ENCODE measurements around the gene FGFR3.
"Not testable (repeated sequence)": the region's sequence is repeated elsewhere in the genome, so short reads cannot be mapped to it uniquely, and the experiment has no call there.

Gene FGFR3

DNA sequence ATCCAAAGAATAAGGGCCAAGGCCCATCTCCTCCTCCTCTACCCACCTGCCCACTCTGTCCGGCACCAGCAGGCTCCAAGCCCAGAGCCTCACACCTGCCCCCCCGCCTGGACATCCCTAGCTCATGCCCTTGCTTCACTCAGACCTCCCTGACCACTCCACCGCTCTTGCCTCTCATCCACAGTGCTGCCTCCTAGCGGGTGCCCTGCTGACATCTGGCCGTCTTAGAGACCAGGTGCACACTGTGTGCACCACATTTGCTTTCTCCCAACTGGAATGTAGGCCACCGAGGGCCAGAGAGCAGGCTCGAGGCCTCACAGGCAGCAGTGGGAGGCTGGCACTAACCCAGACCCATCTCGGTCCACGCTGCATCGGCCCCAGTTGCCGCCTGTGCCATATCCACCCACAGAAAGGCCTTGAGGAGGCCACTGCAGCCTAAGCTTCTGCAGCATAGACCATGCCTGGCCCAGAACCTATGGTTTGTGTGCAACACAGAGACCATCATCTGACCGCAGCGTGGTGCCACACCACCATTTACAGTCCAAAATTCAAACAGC is 49.3 kb downstream of the FGFR3 start:
- DNase-seq = no peak
- Histone ChIP-seq H3K4me2 (ENCODE audit: low read length) (no peak overlapping the region), H3K79me1 (ENCODE audit: low read length) (peaks cover 7% of the 10 kb centered on the region)

DNA sequence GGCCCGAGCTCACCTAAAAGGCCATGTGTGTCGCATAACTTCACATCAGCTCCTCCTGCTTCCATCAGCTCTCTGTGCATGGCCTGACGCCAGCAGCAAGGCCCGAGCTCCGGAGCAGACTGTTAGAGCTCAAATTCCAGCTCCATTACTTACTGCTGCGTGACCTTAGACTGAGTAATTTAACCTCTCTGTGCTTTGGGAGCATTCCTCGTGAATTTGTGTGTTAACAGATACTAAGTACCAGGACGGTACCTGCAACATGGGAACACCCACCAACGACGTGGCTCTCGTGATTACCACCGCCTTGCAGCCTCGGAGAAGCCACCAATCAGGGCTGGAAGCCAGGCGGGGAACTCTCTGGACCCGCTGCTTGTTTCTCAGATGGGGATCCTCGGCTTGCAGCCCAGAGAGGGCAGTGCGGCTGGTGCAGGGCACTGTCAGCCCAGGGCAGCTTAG is 49.9 kb downstream of the FGFR3 start:
- no peak overlapping the region for H3K23ac ChIP-seq (ENCODE audit: low read length)
- DNase-seq = no peak
- no peak overlapping the region for H3K9ac ChIP-seq (ENCODE audit: low read length)
- no peak overlapping the region for H4K5ac ChIP-seq (ENCODE audit: low read length)
- no peaks in the 10 kb centered on the region for H3K4me1 ChIP-seq (ENCODE audit: control insufficient read depth, low read depth, low read length)
- no peak overlapping the region for H3K4ac ChIP-seq (ENCODE audit: low read depth, low read length)
- H2BK5ac ChIP-seq (ENCODE audit: low read length) = no peak overlapping the region
- H3K4me3 ChIP-seq (ENCODE audit: low read length) = no peak overlapping the region
- peaks cover 2% of the 10 kb centered on the region for H3K79me2 ChIP-seq (ENCODE audit: control insufficient read depth, insufficient read depth, low read length)
- no peak overlapping the region for H2BK15ac ChIP-seq (replicated peaks; ENCODE audit: low read depth)
- H3K4me2 ChIP-seq (ENCODE audit: low read length) = no peak overlapping the region
- no peak overlapping the region for H3K56ac ChIP-seq (ENCODE audit: low read length)
- no peak overlapping the region for H2BK120ac ChIP-seq (ENCODE audit: low read depth, low read length)
- H3K27ac ChIP-seq (ENCODE audit: low read depth, low read length) = no peak overlapping the region
- no peaks in the 10 kb centered on the region for H3K27me3 ChIP-seq (ENCODE audit: insufficient read depth, low read length, poor library complexity)
- no CpG with 5 or more reads among the region's 17 CpGs for WGBS (ENCODE audit: extremely low coverage, insufficient coverage, low lambda C conversion rate)
- H3K36me3 ChIP-seq (ENCODE audit: control insufficient read depth, insufficient read depth, low read length) = peaks cover 2% of the 10 kb centered on the region
- no peak overlapping the region for H4K8ac ChIP-seq (ENCODE audit: low read depth, low read length)
- H2AK5ac ChIP-seq (ENCODE audit: low read length) = no peak overlapping the region
- no peak overlapping the region for H3K18ac ChIP-seq (ENCODE audit: low read length)
- H3K79me1 ChIP-seq (ENCODE audit: low read length) = peaks cover 7% of the 10 kb centered on the region

More for the DNA sequence above, 49.3 kb downstream of the FGFR3 start:
- no peak overlapping the region for H2AK5ac ChIP-seq (ENCODE audit: low read length)
- H2BK120ac ChIP-seq (ENCODE audit: low read depth, low read length) = no peak overlapping the region
- H3K27ac ChIP-seq (ENCODE audit: low read depth, low read length) = no peak overlapping the region
- H3K79me2 ChIP-seq (ENCODE audit: control insufficient read depth, insufficient read depth, low read length) = peaks cover 2% of the 10 kb centered on the region
- no peak overlapping the region for H3K4ac ChIP-seq (ENCODE audit: low read depth, low read length)
- no peak overlapping the region for H3K56ac ChIP-seq (ENCODE audit: low read length)
- no peak overlapping the region for H4K8ac ChIP-seq (ENCODE audit: low read depth, low read length)
- no peak overlapping the region for H3K4me3 ChIP-seq (ENCODE audit: low read length)
- no peaks in the 10 kb centered on the region for H3K27me3 ChIP-seq (ENCODE audit: insufficient read depth, low read length, poor library complexity)
- H3K36me3 ChIP-seq (ENCODE audit: control insufficient read depth, insufficient read depth, low read length) = peaks cover 2% of the 10 kb centered on the region
- no CpG with 5 or more reads among the region's 13 CpGs for WGBS (ENCODE audit: extremely low coverage, insufficient coverage, low lambda C conversion rate)
- no peak overlapping the region for H3K23ac ChIP-seq (ENCODE audit: low read length)
- H3K4me1 ChIP-seq (ENCODE audit: control insufficient read depth, low read depth, low read length) = no peaks in the 10 kb centered on the region
- H3K18ac ChIP-seq (ENCODE audit: low read length) = no peak overlapping the region
- no peak overlapping the region for H2BK5ac ChIP-seq (ENCODE audit: low read length)
- H4K5ac ChIP-seq (ENCODE audit: low read length) = no peak overlapping the region
- no peak overlapping the region for H3K9ac ChIP-seq (ENCODE audit: low read length)
- no peak overlapping the region for H2BK15ac ChIP-seq (replicated peaks; ENCODE audit: low read depth)

GRCh38 chr4:1843852-1844251 is 50.8 kb downstream of the FGFR3 start:
- H3K18ac ChIP-seq (ENCODE audit: low read length) = no peak overlapping the region
- no peaks in the 10 kb centered on the region for H3K4me1 ChIP-seq (ENCODE audit: control insufficient read depth, low read depth, low read length)
- H2BK15ac ChIP-seq (replicated peaks; ENCODE audit: low read depth) = no peak overlapping the region
- no peak overlapping the region for H2BK5ac ChIP-seq (ENCODE audit: low read length)
- no peak overlapping the region for H3K4me2 ChIP-seq (ENCODE audit: low read length)
- H3K56ac ChIP-seq (ENCODE audit: low read length) = no peak overlapping the region
- no peak overlapping the region for H2AK5ac ChIP-seq (ENCODE audit: low read length)
- peaks cover 2% of the 10 kb centered on the region for H3K36me3 ChIP-seq (ENCODE audit: control insufficient read depth, insufficient read depth, low read length)
- no peak overlapping the region for H3K27ac ChIP-seq (ENCODE audit: low read depth, low read length)
- no peaks in the 10 kb centered on the region for H3K27me3 ChIP-seq (ENCODE audit: insufficient read depth, low read length, poor library complexity)
- H3K9ac ChIP-seq (ENCODE audit: low read length) = no peak overlapping the region
- no peak for DNase-seq
- peaks cover 7% of the 10 kb centered on the region for H3K79me1 ChIP-seq (ENCODE audit: low read length)
- peaks cover 2% of the 10 kb centered on the region for H3K79me2 ChIP-seq (ENCODE audit: control insufficient read depth, insufficient read depth, low read length)
- H3K4me3 ChIP-seq (ENCODE audit: low read length) = no peak overlapping the region
- no peak overlapping the region for H4K8ac ChIP-seq (ENCODE audit: low read depth, low read length)
- H3K23ac ChIP-seq (ENCODE audit: low read length) = no peak overlapping the region
- H4K5ac ChIP-seq (ENCODE audit: low read length) = no peak overlapping the region
- no CpG with 5 or more reads among the region's 10 CpGs for WGBS (ENCODE audit: extremely low coverage, insufficient coverage, low lambda C conversion rate)
- no peak overlapping the region for H3K4ac ChIP-seq (ENCODE audit: low read depth, low read length)
- no peak overlapping the region for H2BK120ac ChIP-seq (ENCODE audit: low read depth, low read length)

DNA sequence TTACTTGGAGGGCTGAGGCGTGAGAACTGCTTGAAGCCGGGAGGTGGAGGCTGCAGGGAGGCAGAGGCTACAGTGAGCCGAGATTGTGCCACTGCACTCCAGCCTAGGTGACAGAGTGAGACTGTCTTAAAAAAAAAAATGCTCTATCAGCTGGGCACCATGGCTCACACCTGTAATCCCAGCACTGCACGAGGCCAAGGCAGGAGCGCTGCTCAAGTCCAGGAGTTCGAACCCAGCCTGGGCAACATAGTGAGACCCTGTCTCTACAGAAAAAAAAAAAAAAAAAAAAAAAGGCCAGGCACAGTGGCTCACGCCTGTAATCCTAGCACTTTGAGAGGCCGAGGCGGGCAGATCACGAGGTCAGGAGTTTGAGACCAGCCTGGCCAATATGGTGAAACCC is 51.5 kb downstream of the FGFR3 start:
- not testable (repeated sequence) for H2AK5ac ChIP-seq (ENCODE audit: low read length); H3K4me3 ChIP-seq (ENCODE audit: low read length); H2BK5ac ChIP-seq (ENCODE audit: low read length); H3K4me1 ChIP-seq (ENCODE audit: control insufficient read depth, low read depth, low read length); H3K27ac ChIP-seq (ENCODE audit: low read depth, low read length); H3K9ac ChIP-seq (ENCODE audit: low read length); DNase-seq; H4K8ac ChIP-seq (ENCODE audit: low read depth, low read length); H3K79me2 ChIP-seq (ENCODE audit: control insufficient read depth, insufficient read depth, low read length); H3K27me3 ChIP-seq (ENCODE audit: insufficient read depth, low read length, poor library complexity); H3K79me1 ChIP-seq (ENCODE audit: low read length); H3K36me3 ChIP-seq (ENCODE audit: control insufficient read depth, insufficient read depth, low read length); H2BK15ac ChIP-seq (replicated peaks; ENCODE audit: low read depth); H4K5ac ChIP-seq (ENCODE audit: low read length); H3K18ac ChIP-seq (ENCODE audit: low read length); H3K56ac ChIP-seq (ENCODE audit: low read length); H3K4ac ChIP-seq (ENCODE audit: low read depth, low read length); H3K4me2 ChIP-seq (ENCODE audit: low read length); H2BK120ac ChIP-seq (ENCODE audit: low read depth, low read length); H3K23ac ChIP-seq (ENCODE audit: low read length)
- no CpG with 5 or more reads among the region's 10 CpGs for WGBS (ENCODE audit: extremely low coverage, insufficient coverage, low lambda C conversion rate)

- Histone ChIP-seq H2BK120ac (ENCODE audit: low read depth, low read length) (no peak overlapping the region), H3K79me2 (ENCODE audit: control insufficient read depth, insufficient read depth, low read length) (peaks cover 8% of the 10 kb centered on the region), H2BK5ac (ENCODE audit: low read length) (no peak overlapping the region), H4K5ac (ENCODE audit: low read length) (no peak overlapping the region), H3K56ac (ENCODE audit: low read length) (no peak overlapping the region), H3K79me1 (ENCODE audit: low read length) (peaks cover 12% of the 10 kb centered on the region), H2BK15ac (replicated peaks; ENCODE audit: low read depth) (no peak overlapping the region), H3K27me3 (ENCODE audit: insufficient read depth, low read length, poor library complexity) (no peaks in the 10 kb centered on the region), H3K9ac (ENCODE audit: low read length) (no peak overlapping the region), H3K4me2 (ENCODE audit: low read length) (no peak overlapping the region), H3K23ac (ENCODE audit: low read length) (no peak overlapping the region), H3K4ac (ENCODE audit: low read depth, low read length) (no peak overlapping the region), H3K4me3 (ENCODE audit: low read length) (no peak overlapping the region), H3K4me1 (ENCODE audit: control insufficient read depth, low read depth, low read length) (no peaks in the 10 kb centered on the region), H3K18ac (ENCODE audit: low read length) (no peak overlapping the region), H2AK5ac (ENCODE audit: low read length) (no peak overlapping the region), H3K27ac (ENCODE audit: low read depth, low read length) (no peak overlapping the region), H4K8ac (ENCODE audit: low read depth, low read length) (no peak overlapping the region), H3K36me3 (ENCODE audit: control insufficient read depth, insufficient read depth, low read length) (peaks cover 2% of the 10 kb centered on the region)
- WGBS (ENCODE audit: extremely low coverage, insufficient coverage, low lambda C conversion rate) = no CpG with 5 or more reads among the region's 2 CpGs
- no peak for DNase-seq
These were observed 53.5 kb downstream of the FGFR3 start for GRCh38 chr4:1846580-1846979.

GRCh38 chr4:1850276-1850675 is 57.2 kb downstream of the FGFR3 start:
- no peak overlapping the region for H3K4me2 ChIP-seq (ENCODE audit: low read length)
- H3K79me2 ChIP-seq (ENCODE audit: control insufficient read depth, insufficient read depth, low read length) = peaks cover 27% of the 10 kb centered on the region
- H3K18ac ChIP-seq (ENCODE audit: low read length) = no peak overlapping the region
- H2AK5ac ChIP-seq (ENCODE audit: low read length) = no peak overlapping the region
- no peak overlapping the region for H4K5ac ChIP-seq (ENCODE audit: low read length)
- H3K79me1 ChIP-seq (ENCODE audit: low read length) = peaks cover 25% of the 10 kb centered on the region
- H3K4me3 ChIP-seq (ENCODE audit: low read length) = no peak overlapping the region
- H2BK5ac ChIP-seq (ENCODE audit: low read length) = no peak overlapping the region
- H3K27ac ChIP-seq (ENCODE audit: low read depth, low read length) = no peak overlapping the region
- H2BK120ac ChIP-seq (ENCODE audit: low read depth, low read length) = no peak overlapping the region
- H4K8ac ChIP-seq (ENCODE audit: low read depth, low read length) = no peak overlapping the region
- H3K27me3 ChIP-seq (ENCODE audit: insufficient read depth, low read length, poor library complexity) = no peaks in the 10 kb centered on the region
- no CpG with 5 or more reads among the region's 10 CpGs for WGBS (ENCODE audit: extremely low coverage, insufficient coverage, low lambda C conversion rate)
- no peak for DNase-seq
- no peak overlapping the region for H3K56ac ChIP-seq (ENCODE audit: low read length)
- no peak overlapping the region for H2BK15ac ChIP-seq (replicated peaks; ENCODE audit: low read depth)
- no peak overlapping the region for H3K23ac ChIP-seq (ENCODE audit: low read length)
- no peak overlapping the region for H3K9ac ChIP-seq (ENCODE audit: low read length)
- H3K4me1 ChIP-seq (ENCODE audit: control insufficient read depth, low read depth, low read length) = peaks cover 2% of the 10 kb centered on the region
- no peak overlapping the region for H3K4ac ChIP-seq (ENCODE audit: low read depth, low read length)
- no peaks in the 10 kb centered on the region for H3K36me3 ChIP-seq (ENCODE audit: control insufficient read depth, insufficient read depth, low read length)

Measured in mesendoderm (in vitro differentiated cells).